ENCODE measurements around the gene PSMD11. TPM values are rescaled to one million over a fixed set of nuclear protein-coding genes. Genes with fewer than 3 reads are reported as not detected.
"Not testable (repeated sequence)": the region's sequence is repeated elsewhere in the genome, so short reads cannot be mapped to it uniquely, and the experiment has no call there.

Gene PSMD11
- total RNA-seq, 1 donor from 2014 or later, result 110 TPM

DNA sequence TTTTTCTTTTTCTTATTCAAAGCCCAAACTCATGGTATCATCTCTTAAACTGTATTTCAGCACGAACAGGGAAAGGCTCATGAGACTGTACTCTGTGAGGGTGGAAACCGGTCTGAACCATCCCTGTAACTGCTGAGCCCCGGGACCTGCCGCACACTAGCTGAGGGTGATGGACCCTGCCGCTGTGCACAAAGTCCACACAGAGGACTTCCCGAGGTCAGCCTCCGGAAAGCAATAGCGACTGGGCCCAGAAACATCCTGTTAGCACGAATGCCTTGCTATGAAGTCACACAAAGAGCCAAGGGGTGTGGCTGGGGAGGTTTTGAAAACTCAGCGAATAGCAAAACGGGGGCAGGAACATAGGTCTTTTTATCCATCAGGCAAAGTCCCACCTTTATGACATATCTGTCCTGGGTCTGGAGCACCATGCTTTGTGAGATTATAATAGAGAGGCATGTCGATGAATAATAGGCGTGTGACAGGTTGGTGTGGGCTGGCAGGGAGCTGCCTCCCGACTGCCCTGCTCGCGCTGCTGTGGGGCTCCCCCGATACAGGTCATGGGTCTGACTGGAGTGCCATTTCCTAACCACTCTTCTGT, 75.9 kb downstream of the PSMD11 start:
- H3K27me3 Mint-ChIP-seq (ENCODE audit: unreplicated experiment), result peaks cover 4% of the 10 kb centered on the region
- H3K4me3 Mint-ChIP-seq (ENCODE audit: unreplicated experiment), result peak overlapping the region; percentile 84
- DNase-seq (ENCODE audit: low spot score), result peak; percentile 59
- no peak for TF ChIP-seq CTCF (IDR thresholded peaks at IDR 0.05; ENCODE audit: unreplicated experiment)
- peak overlapping the region; percentile 81 for H3K27ac Mint-ChIP-seq (ENCODE audit: unreplicated experiment)
- H3K4me1 Mint-ChIP-seq (ENCODE audit: unreplicated experiment), result peaks cover 29% of the 10 kb centered on the region
- no peaks in the 10 kb centered on the region for H3K9me3 Mint-ChIP-seq (ENCODE audit: unreplicated experiment)
- H3K36me3 Mint-ChIP-seq (ENCODE audit: low read depth, unreplicated experiment), result no peaks in the 10 kb centered on the region

GRCh38 chr17:32520737-32521404, 76.6 kb downstream of the PSMD11 start:
- Mint-ChIP-seq H3K4me1 (ENCODE audit: unreplicated experiment) (peaks cover 29% of the 10 kb centered on the region), H3K27me3 (ENCODE audit: unreplicated experiment) (peaks cover 4% of the 10 kb centered on the region), H3K9me3 (ENCODE audit: unreplicated experiment) (no peaks in the 10 kb centered on the region), H3K4me3 (ENCODE audit: unreplicated experiment) (peak overlapping the region; percentile 42), H3K27ac (ENCODE audit: unreplicated experiment) (peak overlapping the region; percentile 81), H3K36me3 (ENCODE audit: low read depth, unreplicated experiment) (no peaks in the 10 kb centered on the region)
- TF ChIP-seq CTCF (IDR thresholded peaks at IDR 0.05; ENCODE audit: unreplicated experiment), result no peak
- no peak for DNase-seq (ENCODE audit: low spot score)

DNA sequence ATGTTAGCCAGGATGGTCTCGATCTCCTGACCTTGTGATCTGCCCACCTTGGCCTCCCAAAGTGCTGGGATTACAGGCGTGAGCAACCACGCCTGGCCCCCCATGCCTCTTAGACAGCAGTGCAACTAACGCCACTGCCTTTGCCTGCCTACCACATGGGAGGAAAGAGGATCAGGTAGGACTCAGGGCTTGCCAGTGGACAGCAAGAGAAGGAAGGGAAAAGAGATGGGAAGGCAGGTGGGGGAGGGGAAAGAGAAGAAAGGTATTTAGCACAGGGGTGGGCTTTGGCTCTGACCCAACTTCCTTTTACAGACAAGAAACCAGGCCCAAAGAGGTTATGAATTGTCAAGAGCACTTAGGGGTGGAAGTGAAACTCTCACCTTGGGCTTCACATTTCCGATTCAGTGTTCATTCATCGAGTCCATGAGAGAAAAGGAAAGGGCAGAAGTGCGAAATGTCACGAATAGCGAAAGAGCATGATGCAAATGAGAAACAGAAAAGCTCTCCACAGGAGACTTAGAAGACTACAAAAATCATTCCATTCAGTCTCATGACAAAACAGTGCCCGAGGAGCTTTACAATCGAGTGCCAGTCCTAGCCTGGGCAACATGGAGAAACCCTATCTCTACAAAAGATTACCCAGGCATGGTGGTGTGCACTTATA, 78.8 kb downstream of the PSMD11 start:
- peaks cover 4% of the 10 kb centered on the region for H3K27me3 Mint-ChIP-seq (ENCODE audit: unreplicated experiment)
- no peaks in the 10 kb centered on the region for H3K9me3 Mint-ChIP-seq (ENCODE audit: unreplicated experiment)
- no peak for DNase-seq (ENCODE audit: low spot score)
- H3K36me3 Mint-ChIP-seq (ENCODE audit: low read depth, unreplicated experiment), result no peaks in the 10 kb centered on the region
- H3K4me3 Mint-ChIP-seq (ENCODE audit: unreplicated experiment), result no peak overlapping the region
- H3K27ac Mint-ChIP-seq (ENCODE audit: unreplicated experiment), result no peak overlapping the region
- TF ChIP-seq CTCF (IDR thresholded peaks at IDR 0.05; ENCODE audit: unreplicated experiment), result no peak
- H3K4me1 Mint-ChIP-seq (ENCODE audit: unreplicated experiment), result peaks cover 29% of the 10 kb centered on the region

GRCh38 chr17:32523827-32524552, 79.7 kb downstream of the PSMD11 start:
- Mint-ChIP-seq H3K9me3 (ENCODE audit: unreplicated experiment) (no peaks in the 10 kb centered on the region), H3K27me3 (ENCODE audit: unreplicated experiment) (peaks cover 4% of the 10 kb centered on the region), H3K27ac (ENCODE audit: unreplicated experiment) (no peak overlapping the region), H3K4me1 (ENCODE audit: unreplicated experiment) (peaks cover 24% of the 10 kb centered on the region), H3K4me3 (ENCODE audit: unreplicated experiment) (no peak overlapping the region), H3K36me3 (ENCODE audit: low read depth, unreplicated experiment) (no peaks in the 10 kb centered on the region)
- DNase-seq (ENCODE audit: low spot score), result no peak
- no peak for TF ChIP-seq CTCF (IDR thresholded peaks at IDR 0.05; ENCODE audit: unreplicated experiment)

DNA sequence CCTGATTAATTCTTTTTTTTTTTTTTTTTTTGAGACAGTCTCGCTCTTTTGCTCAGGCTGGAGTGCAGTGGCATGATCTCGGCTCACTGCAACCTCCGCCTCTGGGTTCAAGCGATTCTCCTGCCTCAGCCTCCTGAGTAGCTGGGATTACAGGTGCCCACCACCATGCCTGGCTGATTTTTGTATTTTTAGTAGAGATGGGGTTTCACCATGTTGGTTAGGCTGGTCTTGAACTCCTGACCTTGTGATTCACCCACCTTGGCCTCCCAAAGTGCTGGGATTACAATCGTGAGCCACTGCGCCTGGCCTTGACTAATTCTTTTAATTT, 80.2 kb downstream of the PSMD11 start:
- DNase-seq (ENCODE audit: low spot score); H3K9me3 Mint-ChIP-seq (ENCODE audit: unreplicated experiment); H3K4me3 Mint-ChIP-seq (ENCODE audit: unreplicated experiment); H3K27me3 Mint-ChIP-seq (ENCODE audit: unreplicated experiment); H3K27ac Mint-ChIP-seq (ENCODE audit: unreplicated experiment); H3K36me3 Mint-ChIP-seq (ENCODE audit: low read depth, unreplicated experiment): not testable (repeated sequence)
- H3K4me1 Mint-ChIP-seq (ENCODE audit: unreplicated experiment), result peaks cover 24% of the 10 kb centered on the region
